Activated CD4-positive, alpha-beta T cell treated with anti-CD3 and anti-CD28 coated beads, Interleukin-2, amount 50 U/mL, for 48 hours (primary cell): Measurements from ENCODE around the gene FNDC11.

ENCODE experiments used
- DNase-seq, 2 experiments: peaks; one replicate each; pipeline ENCODE4 v3.0.0-alpha.2; 2020

Gene FNDC11

GRCh38 chr20:63525971-63526370 is 28.0 kb upstream of the FNDC11 start:
- DNase-seq, result no peak

GRCh38 chr20:63527184-63527583 is 26.8 kb upstream of the FNDC11 start:
- no peak for DNase-seq

- DNase-seq, result no peak
Observed at GRCh38 chr20:63529180-63529860, 24.6 kb upstream of the FNDC11 start.

DNA sequence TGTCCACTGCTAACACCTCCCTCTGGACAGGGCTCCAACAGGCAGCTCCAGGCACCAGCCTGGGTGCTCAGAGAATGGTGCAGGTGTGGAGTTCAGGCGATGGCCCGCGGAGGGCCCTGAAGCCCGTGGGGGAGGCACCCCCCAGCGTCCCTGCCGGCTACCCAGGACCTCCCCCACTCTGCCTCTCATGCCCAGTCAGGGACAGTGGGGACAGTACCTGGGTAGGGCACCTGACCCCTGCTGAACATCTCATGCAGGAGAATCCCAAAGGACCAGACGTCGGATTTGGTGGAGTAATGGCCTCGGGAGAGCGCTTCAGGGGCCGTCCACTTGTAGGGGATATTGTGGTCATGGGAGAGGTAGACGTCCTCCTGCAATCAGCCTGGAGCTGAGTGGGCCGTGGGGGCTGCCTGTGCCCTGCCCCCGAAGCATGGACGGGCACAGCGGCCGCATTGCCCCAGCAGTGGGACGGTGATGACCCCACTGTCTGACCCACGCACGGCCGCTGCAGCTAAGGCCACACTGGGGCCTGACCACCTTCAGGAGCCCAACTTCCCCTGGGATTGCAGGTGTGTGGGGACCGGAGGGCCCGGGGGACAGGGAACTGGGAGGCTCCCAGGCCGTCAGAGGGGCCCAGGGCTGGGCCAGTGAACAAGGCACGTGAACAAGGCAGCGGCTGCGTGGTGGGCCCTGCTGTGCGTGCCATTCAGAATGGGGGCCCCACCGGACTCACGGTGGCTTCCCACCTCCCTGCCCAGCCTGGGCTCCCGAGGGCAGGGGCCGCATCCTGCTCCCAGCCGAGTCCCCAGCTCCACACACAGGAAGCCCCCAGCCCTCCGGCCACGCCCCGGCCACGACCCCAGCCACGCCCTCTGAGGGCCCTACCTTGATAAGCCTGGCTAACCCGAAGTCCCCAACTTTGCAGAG is 23.8 kb upstream of the FNDC11 start:
- no peak for DNase-seq

- no peak for DNase-seq
Observed at GRCh38 chr20:63530788-63531160, 23.2 kb upstream of the FNDC11 start.

- DNase-seq, result no peak
Observed at GRCh38 chr20:63531686-63532448, 22.1 kb upstream of the FNDC11 start.

GRCh38 chr20:63532449-63532971 is 21.4 kb upstream of the FNDC11 start:
- no peak for DNase-seq

GRCh38 chr20:63533388-63533787 is 20.6 kb upstream of the FNDC11 start:
- DNase-seq, result no peak

DNA sequence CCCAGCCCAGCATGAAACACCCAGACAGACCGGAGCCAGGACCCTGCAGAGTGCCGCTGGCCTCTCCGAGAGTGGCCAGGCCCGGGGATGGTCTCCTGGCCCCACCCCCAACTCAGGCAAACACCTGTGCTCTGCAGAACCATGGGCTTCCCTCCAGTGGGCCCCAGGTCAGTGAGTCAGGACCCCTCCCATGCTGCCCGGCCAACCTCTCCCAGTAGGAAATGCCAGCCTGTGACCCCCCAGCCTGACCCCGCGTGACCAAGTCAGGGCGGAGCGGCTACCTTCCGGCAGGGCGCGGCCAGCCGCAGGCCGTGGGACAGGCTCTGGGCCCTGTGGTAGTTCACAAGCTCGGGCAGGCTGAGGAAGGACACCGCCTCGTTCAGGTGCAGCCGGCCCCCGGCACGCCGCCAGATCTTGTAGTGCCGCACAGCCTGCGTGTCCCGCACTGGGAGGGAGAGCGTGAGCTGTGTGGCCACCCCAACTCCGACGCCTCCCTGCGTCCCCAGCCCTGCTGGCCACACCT is 20.0 kb upstream of the FNDC11 start:
- DNase-seq, result no peak

GRCh38 chr20:63534427-63534830 is 19.5 kb upstream of the FNDC11 start:
- no peak for DNase-seq

- DNase-seq, result no peak
Observed at GRCh38 chr20:63534831-63535651, 18.9 kb upstream of the FNDC11 start.

DNA sequence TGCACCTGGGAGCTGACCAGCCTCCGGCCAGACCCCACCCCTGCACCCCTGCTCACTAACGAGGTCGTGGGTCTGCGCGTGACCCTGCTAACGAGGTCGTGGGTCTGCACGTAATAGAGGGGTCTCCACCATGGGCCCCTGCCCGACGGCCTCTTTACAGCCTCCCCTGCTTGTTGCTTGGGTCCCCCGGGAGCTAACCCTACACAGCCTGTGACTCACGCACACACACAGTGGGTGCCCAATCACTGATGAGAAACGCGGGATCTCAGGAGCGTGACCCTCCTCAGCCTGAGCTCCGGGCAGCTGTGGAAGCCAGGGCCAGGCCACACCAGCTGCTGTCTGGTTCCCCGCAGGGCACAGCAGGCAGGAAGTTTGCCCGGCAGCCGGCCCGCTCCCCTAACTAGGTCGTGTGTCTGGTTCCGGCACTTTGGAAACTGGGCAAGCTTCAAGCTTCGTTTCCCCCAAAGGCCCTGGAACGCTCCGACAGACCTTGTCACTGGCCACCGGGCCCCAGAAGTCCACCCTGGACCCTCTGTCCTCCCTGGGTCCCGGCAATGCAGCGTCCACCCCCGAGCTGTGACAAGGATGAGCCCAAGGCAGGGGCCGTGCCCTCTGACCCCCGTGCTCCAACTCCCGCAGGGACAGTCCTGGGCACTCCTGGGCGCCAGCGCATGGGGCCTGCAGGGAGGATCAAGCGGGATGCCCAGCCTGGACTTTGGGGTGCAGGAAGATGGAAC is 17.6 kb upstream of the FNDC11 start:
- DNase-seq, result no peak

DNA sequence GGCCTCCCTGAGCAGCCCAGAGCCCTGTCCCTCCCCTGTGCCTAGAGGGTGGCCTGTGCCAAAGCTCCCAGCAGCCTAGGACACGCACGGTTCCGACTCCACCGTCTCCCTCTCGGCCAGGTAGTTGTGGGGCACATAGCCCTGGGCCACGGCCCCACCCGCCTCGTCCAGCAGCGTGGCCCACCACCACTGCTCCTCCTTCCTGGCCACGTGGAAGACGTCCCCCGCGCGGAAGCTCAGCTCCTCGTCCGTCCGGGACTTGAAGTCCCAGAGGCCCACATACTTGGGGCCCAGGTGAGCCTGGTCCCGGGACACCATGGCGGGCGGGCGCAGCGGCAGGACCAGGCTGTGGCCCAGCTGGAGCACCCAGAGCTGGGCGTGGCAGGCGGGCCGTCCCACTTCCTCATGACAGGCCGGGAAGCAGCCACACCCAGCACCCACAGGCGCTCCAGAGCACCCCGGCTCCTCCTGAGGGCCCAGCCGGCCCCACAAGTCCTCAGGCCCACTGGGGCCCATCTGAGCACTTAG is 16.9 kb upstream of the FNDC11 start, which contains the start of gene PTK6:
TSS of gene PTK6 (minus strand) at position 380 of the 528 bp plus-strand sequence. CDS start at position 318, 62 bp downstream.
- DNase-seq, result peak; percentile 58 to 65

GRCh38 chr20:63537525-63538203 is 16.3 kb upstream of the FNDC11 start:
- peak; percentile 96 to 98 for DNase-seq

GRCh38 chr20:63538204-63539091 is 15.5 kb upstream of the FNDC11 start:
- DNase-seq, result peak in 1 of 2 experiments; percentile 26

DNA sequence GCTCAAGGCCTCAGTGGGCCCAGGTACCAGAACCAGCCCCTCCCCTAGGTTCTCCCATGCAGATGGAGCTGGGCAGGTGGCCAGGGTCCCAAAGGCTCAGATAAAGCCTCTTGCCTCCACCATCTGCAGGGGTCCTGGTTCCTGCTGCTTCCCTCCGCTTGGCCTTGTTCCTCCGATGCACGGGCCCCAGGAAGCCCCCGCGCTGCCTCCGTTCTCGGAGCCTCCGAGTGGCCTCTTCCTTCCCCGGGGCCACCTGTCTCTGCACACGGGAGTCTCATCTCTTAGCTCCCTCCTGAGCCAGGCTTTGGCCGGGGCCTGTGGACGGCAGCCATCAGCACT is 14.9 kb upstream of the FNDC11 start:
- no peak for DNase-seq

DNA sequence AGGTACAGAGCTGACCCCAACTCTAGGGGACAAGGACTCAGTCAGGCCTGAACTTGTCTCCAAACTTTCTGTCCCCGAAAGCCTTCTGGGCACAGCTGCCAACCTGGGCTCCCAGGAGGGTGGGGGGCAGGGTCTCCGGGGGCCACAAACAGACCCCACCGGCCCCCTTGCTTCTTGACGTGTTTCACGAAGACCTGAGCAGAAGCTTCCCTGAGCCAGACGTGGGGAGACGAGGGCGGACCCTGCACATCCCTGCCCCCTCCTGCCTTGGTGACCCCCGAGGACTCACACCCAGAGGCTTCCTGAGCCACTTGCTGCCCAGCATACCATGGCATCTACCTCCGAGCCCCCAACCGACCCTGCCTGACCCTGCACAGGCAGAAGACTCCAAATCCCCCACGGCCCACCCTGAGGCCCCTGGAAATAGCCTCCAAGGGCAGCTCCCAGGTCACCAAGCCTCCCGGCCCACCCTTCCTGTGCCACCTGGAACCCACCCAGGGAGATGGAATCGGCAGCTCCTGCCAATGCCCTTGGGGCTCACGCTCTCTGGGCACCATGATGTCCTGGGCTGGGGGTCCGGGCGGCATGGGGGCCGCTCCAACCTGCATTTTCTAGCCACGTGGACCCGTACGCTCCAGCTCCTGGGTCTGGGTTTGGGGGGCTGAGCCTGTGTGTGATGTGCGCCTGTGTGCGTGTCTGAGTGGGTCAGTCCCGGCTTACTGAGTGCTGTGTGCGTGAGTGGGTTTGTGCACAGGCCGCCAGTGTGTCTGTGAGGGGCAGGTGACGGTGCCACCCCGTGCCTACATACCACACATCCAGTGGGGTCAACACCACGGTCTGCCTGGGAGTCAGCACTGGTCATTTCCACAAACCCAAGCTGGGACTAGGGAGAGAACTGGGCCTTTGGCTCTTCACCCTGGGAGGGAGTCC is 14.3 kb upstream of the FNDC11 start:
- DNase-seq, result no peak
